HL-60 (cell line): ENCODE results near the gene RILP.

Experiments used
- CTCF ChIP-seq: IDR thresholded peaks from one replicate; pipeline ENCODE4 v1.5.1; 2011; ENCODE audit warnings: low read length, control low read depth, inconsistent platforms; ENCODE audit not compliant: insufficient read depth
- POLR2AphosphoS5 ChIP-seq: IDR thresholded peaks from 2 replicates; pipeline ENCODE4 v1.6.1; 2012; ENCODE audit warnings: low read depth
- SPI1 ChIP-seq: IDR thresholded peaks from 2 replicates; pipeline ENCODE4 v1.6.1; 2012; ENCODE audit warnings: low read depth, mild to moderate bottlenecking, borderline replicate concordance
- TF ChIP-seq, protein P1 (sequence below): IDR thresholded peaks from 2 replicates; pipeline ENCODE4 v1.6.1; 2012; ENCODE audit warnings: low read depth; ENCODE audit not compliant: insufficient replicate concordance

- no peak for TF ChIP-seq POLR2AphosphoS5
- no peak for TF ChIP-seq CTCF
- TF ChIP-seq SPI1: no peak
- TF ChIP-seq, protein P1, sequence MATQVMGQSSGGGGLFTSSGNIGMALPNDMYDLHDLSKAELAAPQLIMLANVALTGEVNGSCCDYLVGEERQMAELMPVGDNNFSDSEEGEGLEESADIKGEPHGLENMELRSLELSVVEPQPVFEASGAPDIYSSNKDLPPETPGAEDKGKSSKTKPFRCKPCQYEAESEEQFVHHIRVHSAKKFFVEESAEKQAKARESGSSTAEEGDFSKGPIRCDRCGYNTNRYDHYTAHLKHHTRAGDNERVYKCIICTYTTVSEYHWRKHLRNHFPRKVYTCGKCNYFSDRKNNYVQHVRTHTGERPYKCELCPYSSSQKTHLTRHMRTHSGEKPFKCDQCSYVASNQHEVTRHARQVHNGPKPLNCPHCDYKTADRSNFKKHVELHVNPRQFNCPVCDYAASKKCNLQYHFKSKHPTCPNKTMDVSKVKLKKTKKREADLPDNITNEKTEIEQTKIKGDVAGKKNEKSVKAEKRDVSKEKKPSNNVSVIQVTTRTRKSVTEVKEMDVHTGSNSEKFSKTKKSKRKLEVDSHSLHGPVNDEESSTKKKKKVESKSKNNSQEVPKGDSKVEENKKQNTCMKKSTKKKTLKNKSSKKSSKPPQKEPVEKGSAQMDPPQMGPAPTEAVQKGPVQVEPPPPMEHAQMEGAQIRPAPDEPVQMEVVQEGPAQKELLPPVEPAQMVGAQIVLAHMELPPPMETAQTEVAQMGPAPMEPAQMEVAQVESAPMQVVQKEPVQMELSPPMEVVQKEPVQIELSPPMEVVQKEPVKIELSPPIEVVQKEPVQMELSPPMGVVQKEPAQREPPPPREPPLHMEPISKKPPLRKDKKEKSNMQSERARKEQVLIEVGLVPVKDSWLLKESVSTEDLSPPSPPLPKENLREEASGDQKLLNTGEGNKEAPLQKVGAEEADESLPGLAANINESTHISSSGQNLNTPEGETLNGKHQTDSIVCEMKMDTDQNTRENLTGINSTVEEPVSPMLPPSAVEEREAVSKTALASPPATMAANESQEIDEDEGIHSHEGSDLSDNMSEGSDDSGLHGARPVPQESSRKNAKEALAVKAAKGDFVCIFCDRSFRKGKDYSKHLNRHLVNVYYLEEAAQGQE: no peak
Measured at GRCh38 chr17:1693339-1693738, 43.7 kb upstream of the RILP start.
